Stimulated activated CD8-positive, alpha-beta memory T cell treated with anti-CD3 and anti-CD28 coated beads, Interleukin-4, amount 100 ng/mL, for 24 hours (primary cell): ENCODE data around the gene MXD4.

Experiments used
- DNase-seq: peaks from one replicate; pipeline ENCODE4 v3.0.0-alpha.2; 2020; ENCODE audit warnings: low read depth

MXD4 gene

DNA sequence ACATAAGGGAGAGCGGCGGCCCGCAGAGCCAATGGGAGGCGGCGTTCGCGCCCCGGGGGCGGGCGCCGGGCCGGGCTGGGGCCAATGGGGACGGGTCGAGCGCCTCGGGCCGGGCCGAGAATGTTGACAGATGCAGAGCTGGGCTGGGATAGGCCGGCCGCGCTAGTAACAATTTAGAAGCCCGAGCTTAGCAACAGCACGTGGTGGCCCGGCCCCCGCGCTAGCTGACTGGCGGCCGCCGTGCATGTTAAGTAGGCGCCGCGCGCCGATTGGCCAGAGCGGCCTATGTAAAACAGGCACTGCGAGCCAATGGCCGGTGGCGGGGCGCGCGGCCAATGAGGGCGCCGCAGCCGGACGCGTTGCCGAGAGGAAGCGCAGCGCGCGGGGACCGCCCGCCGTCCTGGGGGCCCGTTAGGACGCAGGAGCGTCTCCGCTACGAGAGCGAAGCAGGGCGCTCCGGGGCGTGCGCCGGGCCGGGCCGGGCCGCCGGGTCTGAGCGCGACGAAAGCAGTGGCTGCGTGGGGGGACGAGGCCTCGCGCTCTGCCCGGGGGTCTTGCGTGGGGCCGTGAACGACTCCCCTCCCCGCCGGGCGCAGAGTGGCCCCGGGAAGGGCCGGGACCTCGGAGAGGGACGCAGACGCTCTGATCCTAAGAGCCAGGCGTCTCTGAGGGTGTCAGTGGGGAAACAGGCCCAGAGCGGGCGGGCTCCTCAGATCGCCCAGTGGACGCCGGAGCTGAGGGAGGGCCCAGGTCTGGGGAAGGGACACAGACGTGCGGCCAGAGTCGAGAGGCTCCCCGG, 435 bp upstream of the MXD4 start:
- DNase-seq, result peak; percentile 96

DNA sequence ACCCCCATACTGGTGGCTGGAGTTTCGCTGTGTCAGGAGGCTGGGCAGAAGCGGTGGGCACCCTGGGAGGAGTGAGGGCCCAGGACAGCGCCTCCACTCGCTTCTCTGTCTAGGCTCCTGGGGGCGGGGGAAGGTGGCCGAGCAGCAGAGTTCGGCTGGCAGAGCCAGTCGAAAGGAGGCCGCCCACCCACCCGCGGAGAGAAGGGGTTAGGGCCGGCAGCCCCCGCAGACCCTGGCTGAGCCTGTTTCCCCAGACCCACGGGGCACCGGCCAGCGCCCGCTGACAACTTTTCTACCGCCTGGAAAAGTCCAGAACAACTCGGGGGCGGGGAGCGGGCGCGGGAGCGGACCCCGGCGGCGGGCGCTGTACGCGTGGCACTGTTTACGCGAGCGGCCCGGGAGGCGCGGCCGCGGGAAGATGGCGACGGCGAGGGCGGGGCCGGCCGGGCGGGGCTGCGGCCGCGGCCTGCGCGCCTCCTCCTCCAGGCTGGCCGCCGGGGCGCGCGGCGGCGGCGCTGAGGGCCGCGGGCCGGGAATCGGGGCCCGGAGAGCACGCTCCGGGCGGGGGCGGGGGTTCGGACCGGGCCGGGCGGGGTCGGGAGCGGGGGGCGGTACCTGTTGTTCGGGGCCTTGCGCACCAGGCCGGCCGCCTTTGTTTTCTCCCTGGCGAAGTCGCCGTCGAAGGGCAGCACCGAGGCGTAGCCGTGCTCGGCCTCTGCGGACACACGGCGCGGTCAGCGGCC, 628 bp downstream of the MXD4 start:
- DNase-seq, result peak; percentile 46

DNA sequence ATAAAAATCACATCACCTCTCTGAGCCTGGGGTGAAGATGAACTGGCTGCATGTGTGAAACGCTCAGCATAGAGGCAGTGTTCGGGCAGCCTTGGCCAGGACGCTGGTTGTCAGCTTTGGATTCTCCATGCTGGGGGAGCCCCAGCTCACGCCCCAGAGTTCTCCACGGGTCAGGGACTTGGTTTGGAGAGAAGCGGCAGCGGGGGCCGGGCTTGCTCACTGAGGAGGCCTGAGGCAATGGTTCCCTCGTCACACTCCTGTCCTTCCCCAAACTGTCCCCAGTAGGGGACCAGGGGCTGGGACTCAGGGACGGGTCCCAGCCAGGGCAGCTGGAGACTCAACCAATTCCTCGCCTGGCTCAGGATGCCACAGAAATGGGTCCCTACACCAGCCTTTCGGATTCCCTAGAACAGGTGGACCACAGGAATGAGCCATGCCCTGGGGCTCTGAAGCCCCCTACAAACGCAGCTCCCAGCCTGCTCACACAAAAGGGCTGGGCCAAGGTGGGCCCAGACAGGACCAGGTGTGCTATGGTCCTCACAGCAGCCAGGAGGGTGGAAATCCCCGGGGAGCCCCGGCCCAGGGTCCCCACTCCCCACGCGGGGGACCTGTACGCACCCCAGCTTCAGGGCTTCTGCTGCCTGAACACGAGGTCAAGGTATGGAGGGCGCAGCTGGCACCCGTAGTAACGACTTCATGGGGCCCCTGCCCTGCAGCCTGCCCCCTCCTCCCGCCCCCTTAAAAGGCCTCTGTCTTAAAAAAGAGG, 1.4 kb downstream of the MXD4 start:
- DNase-seq, result no peak

DNA sequence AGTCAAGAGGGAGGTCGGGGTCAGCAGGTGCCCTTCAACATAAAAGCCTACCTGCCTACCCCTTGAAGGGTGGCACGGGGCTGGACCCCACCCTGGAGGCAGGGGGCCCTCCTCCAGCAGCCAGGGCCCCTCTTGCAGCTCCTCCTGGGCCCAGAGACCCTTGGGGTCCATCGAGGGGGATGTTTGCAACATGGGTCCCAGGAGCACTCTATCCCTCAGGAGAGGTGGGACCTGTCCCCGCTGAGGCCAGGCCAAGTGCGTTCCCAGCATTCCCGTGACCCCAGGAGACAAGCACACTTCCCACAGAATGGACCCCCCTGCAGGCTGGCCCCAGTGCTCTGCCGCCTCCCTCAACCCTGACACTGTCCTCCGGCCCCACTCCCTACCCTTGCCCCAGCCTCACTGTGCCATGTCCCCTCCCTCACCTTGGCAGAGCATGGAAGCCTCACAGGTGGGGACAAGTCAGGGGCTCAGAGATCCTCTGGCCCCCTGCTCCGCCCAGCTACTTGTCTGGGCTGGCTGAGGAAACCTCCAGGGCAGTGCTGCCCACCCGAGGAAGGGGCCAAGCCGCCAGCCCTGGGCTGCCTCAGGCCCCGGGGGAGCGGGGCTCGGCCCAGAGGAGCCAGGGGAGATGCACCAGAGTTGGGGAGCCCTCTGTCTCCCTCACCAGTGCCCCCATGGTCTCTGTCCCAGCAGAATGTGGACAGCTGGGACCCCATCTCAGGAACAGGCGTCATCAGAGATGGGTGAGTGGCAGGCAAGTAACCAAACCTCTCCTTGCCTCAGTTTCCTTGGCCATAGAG, 2.2 kb downstream of the MXD4 start:
- no peak for DNase-seq

DNA sequence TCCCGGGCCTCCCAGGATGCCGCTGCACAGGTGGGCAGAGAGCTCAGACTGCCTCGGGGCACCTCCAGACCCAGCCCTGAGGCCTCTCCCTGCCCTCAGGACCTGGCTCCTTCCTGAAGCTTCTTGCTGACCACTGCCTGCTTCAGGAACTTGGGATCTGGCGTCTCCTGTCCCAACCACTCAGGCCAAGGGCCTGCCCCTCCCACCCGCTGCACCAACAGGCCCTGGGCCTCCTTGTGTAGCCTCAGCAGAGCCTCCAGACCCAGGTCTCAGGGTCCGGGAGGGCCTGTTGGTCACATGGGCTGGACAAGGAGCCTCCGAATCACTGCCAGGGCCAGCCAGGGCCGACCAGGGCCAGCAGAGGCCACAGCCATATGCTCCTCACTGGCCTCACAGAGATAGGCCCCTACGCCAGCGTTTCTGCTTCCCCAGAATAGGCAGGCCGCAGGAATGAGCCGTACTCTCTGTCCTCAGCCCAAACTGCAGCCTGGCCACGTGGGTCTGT, 2.8 kb downstream of the MXD4 start:
- no peak for DNase-seq

DNA sequence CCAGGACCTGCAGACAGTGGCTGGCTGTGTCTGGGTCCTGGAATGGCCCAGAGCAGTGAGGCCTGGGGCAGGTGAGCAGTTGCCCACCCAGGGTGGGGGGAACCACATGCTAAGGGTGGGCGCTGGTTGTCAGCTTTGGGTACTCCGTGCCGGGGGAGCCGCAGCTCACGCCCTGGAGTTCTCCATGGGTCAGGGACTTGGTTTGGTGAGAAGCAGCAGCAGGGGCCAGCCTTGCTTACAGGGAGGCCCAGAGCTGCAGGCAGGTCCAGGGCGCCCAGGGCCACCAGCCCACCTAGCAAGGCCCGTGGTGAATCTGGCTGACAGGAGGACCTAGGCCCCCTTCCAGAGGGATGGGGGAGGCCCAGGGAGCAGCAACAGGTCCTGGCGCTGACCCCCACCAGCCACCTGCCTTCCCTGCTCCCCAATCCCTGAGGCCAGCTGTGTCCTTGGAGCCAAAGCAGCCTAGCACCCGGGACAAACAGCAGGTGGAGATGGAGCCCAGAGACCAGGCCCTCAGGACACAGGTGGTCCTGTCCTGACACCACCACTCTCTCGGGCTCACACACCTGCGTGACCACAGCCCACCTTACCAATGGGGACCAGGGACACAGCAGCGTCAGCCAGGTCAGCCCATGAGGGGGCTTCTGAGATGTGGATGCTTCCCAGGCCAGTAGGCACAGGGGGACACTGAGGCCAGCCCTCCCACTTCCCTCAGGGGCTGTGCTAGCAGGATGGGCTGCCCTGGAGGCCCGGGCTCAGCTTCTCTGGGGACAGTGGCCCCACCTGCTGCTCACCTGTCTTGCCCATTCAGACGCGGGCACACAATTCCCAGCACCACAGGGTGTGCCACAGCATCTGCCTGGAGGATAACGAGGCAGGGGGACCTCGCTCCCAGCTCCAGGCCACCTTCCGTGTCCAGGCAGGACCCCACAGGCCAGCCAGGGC, 3.5 kb downstream of the MXD4 start:
- DNase-seq, result no peak

DNA sequence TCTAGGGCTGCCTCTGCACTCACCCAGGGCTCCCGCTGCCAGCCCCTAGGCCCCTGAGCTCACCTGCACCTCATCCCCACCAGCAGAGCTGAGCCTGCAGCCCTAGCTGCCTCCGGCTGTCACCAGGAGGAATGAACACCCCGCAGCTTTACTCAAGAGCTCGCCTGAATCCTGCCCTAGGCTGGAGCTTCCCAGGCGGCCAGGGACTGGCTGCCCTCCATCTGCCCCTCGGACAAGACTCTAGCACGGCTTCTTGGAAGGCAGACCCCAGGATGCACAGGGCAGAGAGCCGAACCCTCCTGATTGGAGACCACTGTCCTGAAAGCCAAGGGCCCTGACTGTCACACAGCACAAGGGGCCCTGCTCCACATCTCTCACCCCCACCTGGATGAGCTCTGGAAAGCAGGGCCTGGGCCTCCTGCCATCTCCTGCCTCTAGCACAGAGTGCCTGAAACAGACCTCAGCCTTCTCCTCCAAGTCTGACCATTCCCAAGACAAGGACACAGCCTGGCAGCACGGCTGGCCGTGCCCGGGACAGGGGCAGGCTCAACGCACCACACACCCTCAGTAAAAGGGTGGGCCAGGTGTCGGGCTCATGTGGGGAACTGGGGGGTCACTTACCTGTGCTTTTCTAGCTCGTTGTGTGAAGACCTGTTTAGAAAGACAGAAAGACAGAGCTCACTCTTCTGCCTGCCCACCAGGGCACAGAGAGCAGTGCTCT, 4.4 kb downstream of the MXD4 start:
- no peak for DNase-seq

DNA sequence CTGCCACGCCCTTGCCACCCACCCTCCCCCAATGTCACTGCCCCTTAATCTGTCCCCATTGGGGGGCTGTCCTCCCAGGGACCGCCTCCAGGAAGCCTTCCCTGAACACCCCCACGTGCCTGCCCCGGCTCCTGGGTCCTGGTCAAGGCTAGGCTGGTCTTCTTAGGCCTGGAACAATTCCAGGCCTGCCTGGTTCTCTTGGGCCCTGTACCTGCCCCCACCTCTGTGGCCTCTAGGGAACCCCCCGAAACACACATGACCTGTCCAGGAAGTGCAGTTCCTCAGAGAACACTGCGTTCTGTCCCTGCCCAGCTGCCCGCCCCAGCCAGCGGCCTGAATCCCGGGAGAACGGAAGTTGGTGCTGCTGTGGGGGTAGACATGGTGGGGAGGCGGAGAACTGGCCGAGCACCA, 5.1 kb downstream of the MXD4 start:
- DNase-seq, result no peak

DNA sequence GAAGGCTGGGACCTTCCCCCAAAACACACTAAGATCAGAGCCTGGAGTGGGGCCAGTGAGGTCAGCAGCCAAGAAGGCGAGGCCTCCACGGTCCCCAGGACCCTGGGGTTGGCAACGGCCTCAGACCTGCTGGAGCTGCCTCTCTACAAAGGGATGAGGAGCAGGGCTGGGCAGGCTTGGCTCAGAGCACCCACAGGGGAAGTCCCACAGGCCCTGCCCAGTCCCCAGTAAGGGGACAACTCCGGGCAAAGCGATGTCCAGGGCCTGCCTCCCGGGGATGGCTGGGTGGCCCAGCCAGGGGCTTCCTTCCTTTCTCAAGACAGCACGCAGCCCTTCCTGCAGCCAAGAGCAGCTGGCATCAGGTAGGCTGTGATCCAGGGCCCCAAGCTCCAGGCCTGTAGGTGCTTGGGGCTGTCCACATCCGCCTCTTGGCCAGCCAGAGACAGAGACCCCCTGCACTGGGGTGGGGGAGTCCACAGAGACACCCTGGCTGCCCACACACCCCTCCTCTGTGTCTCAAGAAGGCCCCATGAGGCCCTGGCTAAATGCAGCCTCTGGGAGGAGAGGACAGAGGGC, 5.7 kb downstream of the MXD4 start:
- DNase-seq, result no peak

DNA sequence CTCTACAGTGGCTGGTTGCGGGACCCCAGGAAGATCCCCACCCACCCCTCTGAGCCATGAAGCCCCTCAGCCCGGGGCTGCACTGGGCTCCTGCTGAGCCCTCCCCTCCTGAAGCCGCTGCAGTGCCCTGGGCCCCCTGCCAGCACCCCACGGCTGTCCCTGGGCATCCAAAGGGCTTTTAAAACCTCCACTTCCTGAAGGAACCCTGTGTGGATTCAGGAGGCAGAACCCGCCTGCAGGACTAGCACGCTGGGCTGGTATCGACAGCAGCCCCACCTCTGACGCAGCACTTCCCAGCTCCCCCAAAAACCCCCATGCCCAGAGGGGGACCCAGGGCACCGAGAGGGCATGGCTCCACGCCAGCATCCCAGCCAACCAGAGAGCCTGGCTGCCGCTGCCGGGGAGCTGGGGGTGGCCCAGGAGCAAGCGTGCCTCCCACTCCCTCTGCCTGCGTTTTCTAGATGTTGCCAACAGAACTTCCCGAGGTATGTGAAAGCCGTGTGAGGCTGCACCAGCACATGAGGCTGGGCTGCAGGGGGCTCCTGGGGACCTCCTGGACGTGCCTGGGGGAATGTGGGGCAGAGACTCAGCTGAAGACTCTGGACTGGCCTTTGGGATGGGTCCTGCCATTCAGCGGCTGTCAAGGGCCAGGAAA, 6.3 kb downstream of the MXD4 start:
- DNase-seq, result no peak

DNA sequence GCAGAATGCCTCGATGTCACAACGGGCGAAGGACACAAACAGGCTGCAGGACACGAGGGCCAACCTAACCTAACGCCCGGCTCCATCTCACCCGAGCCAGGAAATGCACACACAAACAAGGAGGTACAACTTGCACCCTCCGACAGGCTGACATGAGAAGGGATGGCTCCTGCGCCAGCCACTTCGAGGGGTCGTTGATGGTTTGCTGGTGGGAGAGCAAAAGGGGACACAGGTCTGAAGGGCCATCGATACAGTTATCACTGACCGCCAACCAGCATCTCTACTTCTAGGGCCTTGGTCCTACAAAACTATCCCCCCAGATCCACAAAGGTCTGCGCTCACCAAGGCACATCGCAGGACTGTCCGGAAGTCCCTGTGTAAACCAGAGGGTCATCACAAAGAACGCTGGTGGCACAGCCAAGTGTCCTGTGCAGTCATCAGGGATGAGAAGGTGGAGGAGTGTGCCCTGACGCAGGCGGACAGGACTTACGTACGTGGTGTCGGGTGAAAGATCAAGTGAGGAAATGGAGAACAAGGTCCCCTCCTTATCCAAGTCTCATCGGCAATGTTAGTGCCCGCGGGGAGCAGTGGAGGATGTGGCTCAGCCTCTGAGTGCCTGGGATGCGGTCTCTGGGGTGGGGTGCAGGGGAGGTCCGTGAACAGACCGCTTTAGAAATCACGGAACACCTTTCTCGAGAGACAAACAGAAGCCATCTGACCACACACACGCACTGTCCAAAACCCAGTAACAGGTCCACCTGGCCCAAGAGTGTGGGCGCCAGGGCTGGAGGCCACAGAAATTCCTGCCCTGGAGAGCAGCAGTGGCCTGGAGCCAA, 7.0 kb downstream of the MXD4 start:
- no peak for DNase-seq

DNA sequence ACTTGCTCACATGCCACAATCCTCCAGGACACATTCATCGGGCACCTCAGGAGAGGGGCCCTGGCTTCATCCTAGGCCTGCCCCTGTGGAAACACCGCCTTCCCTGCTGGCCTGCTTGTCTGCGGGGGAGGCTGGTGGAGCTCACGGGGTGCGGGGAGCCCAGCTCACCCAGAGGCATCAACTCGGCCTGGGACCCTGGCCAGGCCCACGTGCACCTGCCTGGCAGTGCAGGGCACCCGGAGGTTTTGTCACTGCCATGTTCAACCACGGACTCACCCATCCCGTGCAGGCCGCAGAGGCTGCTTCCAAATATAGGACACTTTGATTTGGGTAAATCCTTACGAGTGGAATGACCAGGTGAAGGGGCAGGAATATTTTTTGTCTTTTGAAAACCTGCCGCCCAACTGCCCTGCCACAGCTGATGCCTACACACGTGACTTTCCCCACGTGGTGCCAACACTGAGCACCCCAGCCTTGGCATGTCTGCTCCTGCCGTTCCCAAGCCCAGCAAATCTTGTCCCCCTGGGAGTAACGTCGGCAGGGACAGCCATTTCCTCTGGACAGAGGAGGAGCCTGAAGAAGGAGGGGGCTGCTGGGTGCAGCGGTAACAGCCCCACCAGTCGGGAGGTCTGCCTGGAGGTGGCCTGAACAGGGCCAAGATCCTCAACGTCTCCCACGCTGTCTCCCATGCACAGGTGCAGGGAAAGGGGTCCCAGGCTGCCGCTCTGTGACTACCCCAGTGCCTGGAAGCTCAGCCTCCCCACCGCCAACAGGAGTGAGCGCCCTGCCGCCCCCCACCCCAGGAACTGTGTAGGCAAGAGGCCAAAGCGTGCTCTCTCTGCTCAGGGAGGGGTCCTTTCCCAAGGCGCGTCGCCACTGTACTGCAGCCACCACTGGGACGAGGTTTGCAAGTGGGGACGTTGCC, 8.5 kb downstream of the MXD4 start:
- DNase-seq, result no peak

DNA sequence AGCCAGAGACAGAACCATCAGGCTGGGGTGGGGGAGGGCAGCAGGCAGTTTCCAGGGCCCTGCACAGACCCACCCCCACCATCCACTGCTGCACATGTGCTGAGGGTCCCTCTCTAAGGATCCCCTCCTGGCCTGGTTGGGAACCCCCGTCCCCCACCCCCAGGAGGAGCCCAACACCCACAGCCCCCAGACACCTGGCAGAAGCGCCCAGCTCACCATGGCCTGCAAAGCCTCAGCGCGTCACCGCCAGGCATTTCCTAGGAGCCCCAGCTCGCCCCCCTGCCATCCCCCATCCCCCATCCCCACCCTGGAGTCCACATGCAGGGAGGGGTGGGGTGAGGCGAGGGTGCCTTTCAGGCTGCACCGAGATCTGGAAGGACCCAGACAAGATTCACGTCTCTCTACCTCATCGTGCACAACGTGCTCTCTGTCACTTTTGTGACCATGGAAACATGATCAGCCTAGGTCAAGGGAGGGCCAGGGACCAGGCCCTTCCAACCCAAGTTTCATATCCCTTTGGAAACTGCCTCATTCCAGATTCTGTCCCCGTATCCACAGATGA, 9.3 kb downstream of the MXD4 start:
- no peak for DNase-seq

DNA sequence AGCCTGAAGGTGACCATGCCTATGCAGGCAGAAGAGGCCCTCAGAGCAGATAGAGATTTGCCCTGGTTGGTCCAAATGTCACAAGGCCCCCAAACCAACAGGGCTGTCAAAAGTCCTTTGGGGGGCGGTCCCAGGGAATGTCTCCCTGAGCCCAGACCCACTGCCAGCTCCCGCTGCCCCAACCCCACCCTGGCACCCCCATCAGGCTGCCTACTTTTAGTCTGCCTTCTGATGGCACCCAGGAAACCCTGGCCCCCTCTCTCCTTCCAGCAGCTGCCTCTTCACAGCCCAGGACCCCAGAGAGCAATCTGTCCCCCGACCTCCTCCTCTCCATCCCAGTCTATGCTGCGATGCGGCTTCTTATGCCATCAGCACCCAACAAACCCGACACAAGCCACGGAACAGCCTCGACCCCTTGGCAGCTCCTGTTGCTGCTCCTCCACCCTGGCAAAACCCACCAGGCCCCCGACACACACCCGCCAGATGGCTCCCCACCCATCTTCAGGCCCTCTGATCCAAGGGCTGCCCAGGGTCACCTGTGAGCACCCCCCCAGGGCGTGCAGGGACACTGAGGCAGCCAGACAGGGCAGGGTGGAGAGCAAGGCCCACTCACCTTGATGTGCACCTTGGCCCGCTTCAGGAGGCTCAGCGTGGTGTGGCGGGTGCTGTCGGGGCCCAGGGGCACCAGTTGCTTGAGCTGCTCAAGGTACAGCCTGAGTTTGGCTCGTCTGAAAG, 9.9 kb downstream of the MXD4 start:
- no peak for DNase-seq

DNA sequence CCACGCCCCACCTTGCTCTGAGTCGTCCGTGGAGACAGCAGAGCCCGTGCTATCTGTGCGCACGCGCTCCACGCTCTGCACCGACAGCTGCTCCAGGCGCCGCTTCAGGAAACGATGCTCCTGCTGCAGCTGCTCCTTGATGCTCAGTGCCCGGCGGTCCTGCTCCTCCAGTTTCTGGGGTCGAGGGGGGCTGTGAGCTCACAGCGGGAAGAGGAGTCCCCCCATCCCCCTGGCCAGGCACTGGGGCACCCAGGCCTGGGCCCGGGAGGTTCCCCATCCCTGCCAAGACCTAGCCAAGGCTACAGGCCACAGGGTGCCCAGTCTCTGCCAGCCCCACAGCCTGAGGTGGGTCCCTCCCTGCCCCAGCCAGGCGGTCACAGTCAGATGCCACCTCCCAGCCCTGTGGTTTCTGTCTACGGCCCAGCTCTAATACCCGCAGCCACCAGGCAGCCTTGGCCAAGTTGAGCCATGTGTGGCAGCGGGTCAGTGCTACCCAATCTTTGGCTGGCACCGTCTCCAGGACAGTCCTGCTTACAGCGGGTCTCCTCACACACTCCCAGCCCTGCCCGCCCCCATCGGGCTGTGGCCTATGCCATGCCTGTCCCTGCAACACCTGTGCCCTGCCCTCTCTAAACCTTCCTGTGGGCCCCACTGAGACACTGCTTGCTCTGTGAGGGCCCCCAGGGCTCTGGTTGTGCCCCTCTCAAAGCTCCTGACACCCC, 10.7 kb downstream of the MXD4 start:
- DNase-seq, result no peak
